SK-N-SH (cell line): ENCODE measurements around the gene LIN28B.

Experiments used
- CHD2 ChIP-seq: fragments of 150-350 bp; IDR thresholded peaks from 2 replicates; pipeline ENCODE4 v1.6.1; 2018; ENCODE audit warnings: low read length; ENCODE audit not compliant: partially characterized antibody
- EP300 ChIP-seq, 2 experiments: IDR thresholded peaks; 2 replicates each; pipeline versions ENCODE4 v1.4.0 to v1.6.1; 2012; ENCODE audit warnings: borderline replicate concordance in 1 of 2, low read depth in 1 of 2, low read length in 1 of 2
- EZH2phosphoT487 ChIP-seq: fragments of 200-600 bp; sonication (generic); IDR thresholded peaks from 2 replicates; pipeline ENCODE4 v1.6.1; 2017; ENCODE audit warnings: low read depth, mixed run types, mild to moderate bottlenecking, antibody characterized with exemption, moderate library complexity, borderline replicate concordance
- FOXM1 ChIP-seq: IDR thresholded peaks from 2 replicates; pipeline ENCODE4 v1.4.0; 2012; ENCODE audit warnings: low read depth, mild to moderate bottlenecking
- GABPA ChIP-seq: IDR thresholded peaks from 2 replicates; pipeline ENCODE4 v1.4.0; 2012; ENCODE audit warnings: low read depth, mild to moderate bottlenecking
- JUND ChIP-seq: IDR thresholded peaks from 2 replicates; pipeline ENCODE4 v1.4.0; 2012
- NRF1 ChIP-seq: IDR thresholded peaks from 2 replicates; pipeline ENCODE4 v1.6.1; 2012; ENCODE audit warnings: low read depth, mild to moderate bottlenecking, low read length
- REST ChIP-seq: IDR thresholded peaks from 2 replicates; pipeline ENCODE4 v1.6.1; 2012; ENCODE audit warnings: mild to moderate bottlenecking, low read depth, low read length, moderate library complexity
- SMC3 ChIP-seq: IDR thresholded peaks from 2 replicates; pipeline ENCODE4 v1.6.1; 2012; ENCODE audit warnings: low read depth, low read length, improper control_type of control experiment
- TAF1 ChIP-seq: IDR thresholded peaks from 2 replicates; pipeline ENCODE4 v1.6.1; 2012; ENCODE audit warnings: low read depth, mild to moderate bottlenecking, low read length, moderate library complexity, borderline replicate concordance
- TEAD4 ChIP-seq: IDR thresholded peaks from 2 replicates; pipeline ENCODE4 v1.4.0; 2012; ENCODE audit warnings: mild to moderate bottlenecking, borderline replicate concordance; ENCODE audit not compliant: insufficient read depth
- TF ChIP-seq, protein P1 (sequence below): fragments of 200-600 bp; sonication (generic); IDR thresholded peaks from 2 replicates; pipeline ENCODE4 v1.6.1; 2017; ENCODE audit warnings: antibody characterized with exemption, mild to moderate bottlenecking, moderate library complexity
- TF ChIP-seq, protein P2 (sequence below): fragments of 150-350 bp; IDR thresholded peaks from 2 replicates; pipeline ENCODE4 v1.6.1; 2017; ENCODE audit warnings: antibody characterized with exemption, low read length, low read depth, borderline replicate concordance

DNA sequence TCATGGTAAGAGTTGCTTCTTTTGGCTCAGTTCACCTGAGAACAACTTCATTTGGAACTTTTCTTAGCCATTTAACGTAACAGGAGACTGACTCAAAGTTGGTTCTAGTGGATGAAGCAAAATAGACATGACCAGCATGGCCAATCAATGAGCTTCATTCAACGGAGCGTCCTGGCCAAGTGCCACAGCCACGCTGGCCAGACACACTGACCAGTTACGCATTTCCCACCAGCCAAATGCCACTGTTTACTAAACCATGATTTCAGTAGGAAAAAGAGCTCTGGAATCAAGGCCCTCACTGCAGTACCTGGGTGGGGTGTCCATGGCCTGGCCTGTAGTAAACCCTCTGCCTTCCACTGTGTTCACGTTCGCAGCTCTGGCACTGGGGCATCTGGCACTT, 142.5 kb downstream of the LIN28B start:
- TF ChIP-seq, protein P1, sequence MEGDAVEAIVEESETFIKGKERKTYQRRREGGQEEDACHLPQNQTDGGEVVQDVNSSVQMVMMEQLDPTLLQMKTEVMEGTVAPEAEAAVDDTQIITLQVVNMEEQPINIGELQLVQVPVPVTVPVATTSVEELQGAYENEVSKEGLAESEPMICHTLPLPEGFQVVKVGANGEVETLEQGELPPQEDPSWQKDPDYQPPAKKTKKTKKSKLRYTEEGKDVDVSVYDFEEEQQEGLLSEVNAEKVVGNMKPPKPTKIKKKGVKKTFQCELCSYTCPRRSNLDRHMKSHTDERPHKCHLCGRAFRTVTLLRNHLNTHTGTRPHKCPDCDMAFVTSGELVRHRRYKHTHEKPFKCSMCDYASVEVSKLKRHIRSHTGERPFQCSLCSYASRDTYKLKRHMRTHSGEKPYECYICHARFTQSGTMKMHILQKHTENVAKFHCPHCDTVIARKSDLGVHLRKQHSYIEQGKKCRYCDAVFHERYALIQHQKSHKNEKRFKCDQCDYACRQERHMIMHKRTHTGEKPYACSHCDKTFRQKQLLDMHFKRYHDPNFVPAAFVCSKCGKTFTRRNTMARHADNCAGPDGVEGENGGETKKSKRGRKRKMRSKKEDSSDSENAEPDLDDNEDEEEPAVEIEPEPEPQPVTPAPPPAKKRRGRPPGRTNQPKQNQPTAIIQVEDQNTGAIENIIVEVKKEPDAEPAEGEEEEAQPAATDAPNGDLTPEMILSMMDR: no peak
- TF ChIP-seq, protein P2, sequence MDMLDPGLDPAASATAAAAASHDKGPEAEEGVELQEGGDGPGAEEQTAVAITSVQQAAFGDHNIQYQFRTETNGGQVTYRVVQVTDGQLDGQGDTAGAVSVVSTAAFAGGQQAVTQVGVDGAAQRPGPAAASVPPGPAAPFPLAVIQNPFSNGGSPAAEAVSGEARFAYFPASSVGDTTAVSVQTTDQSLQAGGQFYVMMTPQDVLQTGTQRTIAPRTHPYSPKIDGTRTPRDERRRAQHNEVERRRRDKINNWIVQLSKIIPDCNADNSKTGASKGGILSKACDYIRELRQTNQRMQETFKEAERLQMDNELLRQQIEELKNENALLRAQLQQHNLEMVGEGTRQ: no peak
- TF ChIP-seq SMC3 (no peak), REST (no peak), NRF1 (no peak), TEAD4 (no peak), GABPA (no peak), TAF1 (no peak), CHD2 (no peak), FOXM1 (no peak), JUND (no peak), EZH2phosphoT487 (no peak), EP300 (IDR thresholded peaks at IDR 0.05; ENCODE audit: borderline replicate concordance in 1 of 2, low read depth in 1 of 2, low read length in 1 of 2) (no peak)
